MM.1S (cell line): ENCODE data around the gene ATP2A3.

ENCODE experiments used
- DNase-seq: peaks from one replicate; pipeline ENCODE4 v3.0.0-alpha.2; 2015
- H2AFZ ChIP-seq: fragments of 300-600 bp; sonication (generic); 2 replicates; pipeline ENCODE4 v1.6.0; 2016; ENCODE audit warnings: antibody characterized with exemption, low read length
- H3F3A ChIP-seq: fragments of 300-600 bp; sonication (generic); 2 replicates; pipeline ENCODE4 v1.6.1; 2016; ENCODE audit warnings: mild to moderate bottlenecking, antibody characterized with exemption, low read length, moderate library complexity, mixed read lengths; ENCODE audit not compliant: insufficient read depth
- H3K27ac ChIP-seq: fragments of 300-600 bp; sonication (generic); 2 replicates; pipeline ENCODE4 v1.5.1; 2016; ENCODE audit warnings: mild to moderate bottlenecking, low read length
- H3K27me3 ChIP-seq: fragments of 300-600 bp; sonication (generic); replicated peaks from 2 replicates; pipeline ENCODE4 v1.6.0; 2016; ENCODE audit warnings: low read length; ENCODE audit not compliant: insufficient read depth
- H3K36me3 ChIP-seq: fragments of 300-600 bp; sonication (generic); replicated peaks from 2 replicates; pipeline ENCODE4 v1.6.1; 2016; ENCODE audit warnings: mild to moderate bottlenecking, low read length, mixed read lengths; ENCODE audit not compliant: insufficient read depth
- H3K4me1 ChIP-seq: fragments of 300-600 bp; sonication (generic); 2 replicates; pipeline ENCODE4 v1.6.1; 2016; ENCODE audit warnings: low read length, mixed read lengths
- H3K4me2 ChIP-seq: fragments of 300-600 bp; sonication (generic); 2 replicates; pipeline ENCODE4 v1.6.0; 2016; ENCODE audit warnings: low read depth, low read length
- H3K4me3 ChIP-seq: fragments of 300-600 bp; sonication (generic); 2 replicates; pipeline ENCODE4 v1.5.1; 2016; ENCODE audit warnings: low read length, mixed read lengths
- H3K79me2 ChIP-seq: fragments of 300-600 bp; sonication (generic); 2 replicates; pipeline ENCODE4 v1.6.1; 2016; ENCODE audit warnings: mixed run types, low read length, mixed read lengths
- H3K9ac ChIP-seq: fragments of 300-600 bp; sonication (generic); 2 replicates; pipeline ENCODE4 v1.6.1; 2016; ENCODE audit warnings: low read length, mixed read lengths
- H3K9me2 ChIP-seq: fragments of 300-600 bp; sonication (generic); replicated peaks from 2 replicates; pipeline ENCODE4 v1.6.1; 2016; ENCODE audit warnings: mild to moderate bottlenecking, low read length, mixed read lengths; ENCODE audit not compliant: insufficient read depth
- H3K9me3 ChIP-seq: fragments of 300-600 bp; sonication (generic); replicated peaks from 2 replicates; pipeline ENCODE4 v1.6.1; 2016; ENCODE audit warnings: mild to moderate bottlenecking, low read length, mixed read lengths; ENCODE audit not compliant: insufficient read depth
- H4K20me1 ChIP-seq: fragments of 300-600 bp; sonication (generic); 2 replicates; pipeline ENCODE4 v1.6.1; 2016; ENCODE audit warnings: mild to moderate bottlenecking, low read length, moderate library complexity, mixed read lengths; ENCODE audit not compliant: insufficient read depth
- EZH2 ChIP-seq: fragments of 300-600 bp; sonication (generic); optimal IDR thresholded peaks from 2 replicates; pipeline ENCODE3; 2017; ENCODE audit warnings: low read depth, mild to moderate bottlenecking, antibody characterized with exemption, low read length, mixed read lengths
- EZH2phosphoT487 ChIP-seq: fragments of 300-600 bp; sonication (generic); IDR thresholded peaks from 2 replicates; pipeline ENCODE4 v1.6.1; 2018; ENCODE audit warnings: antibody characterized with exemption, low read length
- TF ChIP-seq, protein P1 (sequence below): fragments of 300-600 bp; sonication (generic); IDR thresholded peaks from 2 replicates; pipeline ENCODE4 v1.5.1; 2016; ENCODE audit warnings: antibody characterized with exemption, low read length, mixed read lengths

ATP2A3 gene

DNA sequence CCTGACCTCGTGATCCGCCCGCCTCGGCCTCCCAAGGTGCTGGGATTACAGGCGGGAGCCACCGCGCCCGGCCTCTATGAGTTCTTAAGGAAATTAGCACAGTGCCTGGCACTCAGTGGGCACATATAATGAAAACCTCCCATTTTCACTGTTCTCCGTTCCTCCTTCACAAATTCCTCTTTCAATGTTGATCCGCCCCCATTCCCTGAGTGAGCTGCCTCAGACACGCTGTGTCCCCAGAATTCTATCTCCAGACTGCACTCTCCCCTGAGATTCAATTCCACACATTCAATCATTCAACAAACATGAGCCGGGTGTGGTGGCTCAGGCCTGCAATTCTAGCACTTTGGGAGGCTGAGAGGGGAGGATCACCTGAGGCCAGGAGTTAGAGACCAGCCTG is 55.0 kb downstream of the ATP2A3 start:
- Histone ChIP-seq H3K27me3 (no peaks in the 10 kb centered on the region), H3K79me2 (peaks cover 31% of the 10 kb centered on the region), H4K20me1 (no peaks in the 10 kb centered on the region), H3K36me3 (no peaks in the 10 kb centered on the region), H3K4me1 (peaks cover 20% of the 10 kb centered on the region), H3K9ac (no peak overlapping the region), H3K9me2 (no peaks in the 10 kb centered on the region), H2AFZ (no peak overlapping the region), H3K27ac (no peak overlapping the region), H3F3A (peaks cover 24% of the 10 kb centered on the region), H3K9me3 (no peaks in the 10 kb centered on the region), H3K4me3 (no peak overlapping the region), H3K4me2 (no peak overlapping the region)
- no peak for DNase-seq
- TF ChIP-seq EZH2 = no peak
- TF ChIP-seq, protein P1, sequence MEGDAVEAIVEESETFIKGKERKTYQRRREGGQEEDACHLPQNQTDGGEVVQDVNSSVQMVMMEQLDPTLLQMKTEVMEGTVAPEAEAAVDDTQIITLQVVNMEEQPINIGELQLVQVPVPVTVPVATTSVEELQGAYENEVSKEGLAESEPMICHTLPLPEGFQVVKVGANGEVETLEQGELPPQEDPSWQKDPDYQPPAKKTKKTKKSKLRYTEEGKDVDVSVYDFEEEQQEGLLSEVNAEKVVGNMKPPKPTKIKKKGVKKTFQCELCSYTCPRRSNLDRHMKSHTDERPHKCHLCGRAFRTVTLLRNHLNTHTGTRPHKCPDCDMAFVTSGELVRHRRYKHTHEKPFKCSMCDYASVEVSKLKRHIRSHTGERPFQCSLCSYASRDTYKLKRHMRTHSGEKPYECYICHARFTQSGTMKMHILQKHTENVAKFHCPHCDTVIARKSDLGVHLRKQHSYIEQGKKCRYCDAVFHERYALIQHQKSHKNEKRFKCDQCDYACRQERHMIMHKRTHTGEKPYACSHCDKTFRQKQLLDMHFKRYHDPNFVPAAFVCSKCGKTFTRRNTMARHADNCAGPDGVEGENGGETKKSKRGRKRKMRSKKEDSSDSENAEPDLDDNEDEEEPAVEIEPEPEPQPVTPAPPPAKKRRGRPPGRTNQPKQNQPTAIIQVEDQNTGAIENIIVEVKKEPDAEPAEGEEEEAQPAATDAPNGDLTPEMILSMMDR = no peak
- no peak for TF ChIP-seq EZH2phosphoT487

DNA sequence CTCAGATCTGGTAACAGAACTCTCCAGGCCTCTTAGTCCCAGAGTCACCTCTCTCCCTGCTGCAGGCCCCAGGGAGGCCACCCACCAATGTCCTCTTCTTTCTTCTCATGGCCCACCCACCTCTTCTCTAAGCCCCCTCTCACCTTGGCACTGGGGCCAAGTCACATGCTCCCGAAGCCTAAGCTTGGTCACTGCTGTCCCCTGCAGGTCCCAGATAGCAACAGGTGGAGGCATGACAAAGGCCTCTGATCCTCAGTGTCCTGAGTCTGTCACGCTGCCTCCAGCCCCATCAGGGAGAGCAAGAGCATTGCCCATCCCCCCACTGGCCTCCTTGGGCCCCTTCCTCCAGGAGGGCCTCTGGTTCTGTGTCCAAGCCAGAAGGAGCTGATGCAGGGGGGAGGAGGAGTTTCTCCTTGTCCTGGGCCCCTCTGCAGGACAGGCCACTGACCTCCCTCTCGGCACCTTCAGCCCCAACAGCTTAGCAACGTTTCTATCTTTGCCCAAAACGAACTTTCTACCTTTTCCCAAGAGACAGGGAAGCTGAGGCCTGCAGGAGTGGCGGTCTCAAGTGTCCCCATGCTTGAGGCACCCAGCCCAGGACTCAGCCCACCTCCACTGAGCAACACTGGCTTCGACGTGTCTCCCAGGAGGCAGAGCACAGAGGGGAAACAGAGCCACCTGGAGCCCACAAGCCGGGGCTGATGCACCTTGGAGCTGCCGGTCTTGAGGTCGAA is 56.6 kb downstream of the ATP2A3 start:
- TF ChIP-seq, protein P1 = 0 out of 2 replicates have a peak, but pooled peaks have one; percentile 10
- no peak for TF ChIP-seq EZH2
- Histone ChIP-seq H3K36me3 (no peaks in the 10 kb centered on the region), H3K4me1 (peaks cover 12% of the 10 kb centered on the region), H3K27me3 (no peaks in the 10 kb centered on the region), H3K9ac (no peak overlapping the region), H4K20me1 (no peaks in the 10 kb centered on the region), H3K4me2 (no peak overlapping the region), H3K4me3 (no peak overlapping the region), H3K27ac (no peak overlapping the region), H2AFZ (no peak overlapping the region), H3K9me2 (no peaks in the 10 kb centered on the region), H3K79me2 (peaks cover 15% of the 10 kb centered on the region), H3K9me3 (no peaks in the 10 kb centered on the region), H3F3A (peaks cover 21% of the 10 kb centered on the region)
- no peak for DNase-seq

DNA sequence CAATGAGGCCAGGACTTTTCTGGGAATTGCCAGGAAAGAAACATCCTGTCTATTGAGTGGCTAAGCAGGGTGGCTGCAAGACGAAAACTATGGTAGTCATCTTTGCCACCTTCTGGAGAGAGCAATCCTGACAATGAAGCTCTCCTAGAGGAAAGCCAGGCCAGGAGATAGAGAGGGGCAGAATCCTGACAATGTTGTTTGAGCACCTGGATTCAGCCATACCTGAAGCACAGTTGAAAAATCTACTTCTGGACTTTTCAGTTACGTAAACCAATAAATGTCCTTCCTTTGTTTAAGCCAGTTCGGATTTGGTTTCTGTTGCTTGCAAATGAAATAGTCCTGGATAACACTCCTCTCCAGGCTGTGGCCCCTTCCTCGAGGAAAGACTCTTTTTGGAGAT is 57.4 kb downstream of the ATP2A3 start:
- H3K4me1 ChIP-seq = peaks cover 8% of the 10 kb centered on the region
- H3K9me3 ChIP-seq = no peaks in the 10 kb centered on the region
- H3K4me2 ChIP-seq = no peak overlapping the region
- TF ChIP-seq, protein P1 = no peak
- TF ChIP-seq EZH2 (no peak), EZH2phosphoT487 (no peak)
- no peak overlapping the region for H2AFZ ChIP-seq
- no peaks in the 10 kb centered on the region for H3K27me3 ChIP-seq
- no peak overlapping the region for H3K9ac ChIP-seq
- no peaks in the 10 kb centered on the region for H3K36me3 ChIP-seq
- H3K4me3 ChIP-seq = no peak overlapping the region
- no peak overlapping the region for H3K27ac ChIP-seq
- DNase-seq = no peak
- H3K79me2 ChIP-seq = peaks cover 12% of the 10 kb centered on the region
- no peaks in the 10 kb centered on the region for H3K9me2 ChIP-seq
- H3F3A ChIP-seq = peaks cover 15% of the 10 kb centered on the region
- no peaks in the 10 kb centered on the region for H4K20me1 ChIP-seq
